ENCODE results near the gene TFAP2A.

DNA sequence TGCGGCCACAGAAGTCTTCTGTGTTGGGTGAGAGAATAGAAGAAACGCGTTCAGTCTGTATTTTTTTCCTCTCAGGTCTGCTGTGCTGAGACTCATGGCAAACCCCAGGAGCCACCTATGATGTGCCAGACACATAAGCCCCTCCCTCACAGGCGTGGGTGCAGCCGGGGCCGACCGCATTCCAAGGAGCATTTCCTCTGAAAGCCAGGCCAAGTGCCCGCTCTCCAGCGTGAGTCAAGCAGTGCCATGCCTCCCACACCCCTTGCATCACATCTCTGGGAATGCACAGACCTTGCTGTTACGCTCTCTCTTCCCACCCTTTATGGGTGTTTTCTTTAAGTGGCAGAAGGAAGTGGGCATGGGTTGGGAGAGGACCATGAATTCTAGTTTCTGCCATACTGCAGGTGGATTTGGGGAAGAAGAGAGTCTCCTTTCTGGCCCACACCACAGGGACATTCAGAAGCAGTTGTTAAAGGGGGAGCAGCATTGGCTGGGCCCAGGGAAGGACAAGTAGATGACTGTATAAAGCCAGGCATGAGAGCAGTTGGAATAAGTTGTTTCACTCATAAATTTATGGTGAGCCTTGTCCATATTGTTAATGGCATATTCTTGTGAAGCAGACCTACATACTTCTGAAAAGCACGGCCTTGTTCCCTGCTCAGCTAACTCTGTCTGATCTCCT is 37.1 kb upstream of the TFAP2A start:
- TF ChIP-seq, protein P1, sequence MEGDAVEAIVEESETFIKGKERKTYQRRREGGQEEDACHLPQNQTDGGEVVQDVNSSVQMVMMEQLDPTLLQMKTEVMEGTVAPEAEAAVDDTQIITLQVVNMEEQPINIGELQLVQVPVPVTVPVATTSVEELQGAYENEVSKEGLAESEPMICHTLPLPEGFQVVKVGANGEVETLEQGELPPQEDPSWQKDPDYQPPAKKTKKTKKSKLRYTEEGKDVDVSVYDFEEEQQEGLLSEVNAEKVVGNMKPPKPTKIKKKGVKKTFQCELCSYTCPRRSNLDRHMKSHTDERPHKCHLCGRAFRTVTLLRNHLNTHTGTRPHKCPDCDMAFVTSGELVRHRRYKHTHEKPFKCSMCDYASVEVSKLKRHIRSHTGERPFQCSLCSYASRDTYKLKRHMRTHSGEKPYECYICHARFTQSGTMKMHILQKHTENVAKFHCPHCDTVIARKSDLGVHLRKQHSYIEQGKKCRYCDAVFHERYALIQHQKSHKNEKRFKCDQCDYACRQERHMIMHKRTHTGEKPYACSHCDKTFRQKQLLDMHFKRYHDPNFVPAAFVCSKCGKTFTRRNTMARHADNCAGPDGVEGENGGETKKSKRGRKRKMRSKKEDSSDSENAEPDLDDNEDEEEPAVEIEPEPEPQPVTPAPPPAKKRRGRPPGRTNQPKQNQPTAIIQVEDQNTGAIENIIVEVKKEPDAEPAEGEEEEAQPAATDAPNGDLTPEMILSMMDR (IDR thresholded peaks at IDR 0.05): no peak
- TF ChIP-seq POLR2A (IDR thresholded peaks at IDR 0.05): no peak
- TF ChIP-seq POLR2AphosphoS5 (IDR thresholded peaks at IDR 0.05): no peak

Data from breast epithelium (tissue), 3 donors.